MG63 (cell line): ENCODE data around the gene TCF7. TPM values are rescaled to one million over a fixed set of nuclear protein-coding genes. Genes with fewer than 3 reads are reported as not detected.

Experiments used
- DNase-seq: peaks from one replicate; pipeline ENCODE4 v3.0.0-alpha.2; 2020
- H3K27me3 ChIP-seq: fragments of 250-450 bp; sonication (Bioruptor Pico); 2 replicates; pipeline ENCODE4 v1.5.1; 2020; ENCODE audit warnings: mild to moderate bottlenecking, moderate library complexity
- H3K36me3 ChIP-seq: fragments of 250-450 bp; sonication (Bioruptor Pico); 2 replicates; pipeline ENCODE4 v1.5.1; 2020; ENCODE audit warnings: mild to moderate bottlenecking, moderate library complexity
- H3K4me3 ChIP-seq: fragments of 250-450 bp; sonication (Bioruptor Pico); 2 replicates; pipeline ENCODE4 v1.5.1; 2020; ENCODE audit warnings: mild to moderate bottlenecking, moderate library complexity
- H3K9me3 ChIP-seq: fragments of 250-450 bp; sonication (Bioruptor Pico); 2 replicates; pipeline ENCODE4 v1.5.1; 2020; ENCODE audit warnings: mild to moderate bottlenecking, moderate library complexity
- total RNA-seq: library from RNA; depleted of rRNA; stranded (reverse); fragments of >200 nt; shearing (Covaris generic); gene quantifications from 2 replicates; pipeline ENCODE4 v1.2.3, GENCODE V29; 2014; ENCODE audit warnings: low replicate concordance; rRNA removed

The TCF7 gene
- total RNA-seq, 1 experiment from 2014 or later, result 12.0 TPM

- peak; percentile 43 for DNase-seq
- H3K27me3 ChIP-seq, result no peaks in the 10 kb centered on the region
- no peaks in the 10 kb centered on the region for H3K9me3 ChIP-seq
- peaks cover 35% of the 10 kb centered on the region for H3K36me3 ChIP-seq
- peak overlapping the region; percentile 88 for H3K4me3 ChIP-seq
These were observed 61.5 kb downstream of the TCF7 start for GRCh38 chr5:134175921-134176510.

GRCh38 chr5:134176511-134177368, 62.3 kb downstream of the TCF7 start, which contains the start of gene SKP1:
TSS of gene SKP1 (minus strand) at chr5:134176950. CDS start at chr5:134174022, 2,928 bp downstream.
- Histone ChIP-seq H3K4me3 (peak within 1 kb of the TSS; percentile 88), H3K36me3 (peaks cover 28% of the 10 kb centered on the region)
- DNase-seq, result peak; percentile 87

GRCh38 chr5:134177369-134178095, 63.1 kb downstream of the TCF7 start:
- Histone ChIP-seq H3K36me3 (peaks cover 20% of the 10 kb centered on the region), H3K9me3 (no peaks in the 10 kb centered on the region), H3K27me3 (no peaks in the 10 kb centered on the region), H3K4me3 (peak overlapping the region; percentile 88)
- DNase-seq, result peak; percentile 21

More at GRCh38 chr5:134176511-134177368, 62.3 kb downstream of the TCF7 start, which contains the start of gene SKP1:
- Histone ChIP-seq H3K27me3 (no peaks in the 10 kb centered on the region), H3K9me3 (no peaks in the 10 kb centered on the region)

- no peaks in the 10 kb centered on the region for H3K9me3 ChIP-seq
- DNase-seq, result no peak
- peaks cover 16% of the 10 kb centered on the region for H3K36me3 ChIP-seq
- no peak overlapping the region; the same call in 1 of the 2 replicates for H3K4me3 ChIP-seq
- H3K27me3 ChIP-seq, result no peaks in the 10 kb centered on the region
These were observed 63.6 kb downstream of the TCF7 start for GRCh38 chr5:134178096-134178419.

GRCh38 chr5:134183481-134183880, 69.0 kb downstream of the TCF7 start:
- H3K9me3 ChIP-seq, result no peaks in the 10 kb centered on the region
- H3K27me3 ChIP-seq, result no peaks in the 10 kb centered on the region
- no peak overlapping the region for H3K4me3 ChIP-seq
- H3K36me3 ChIP-seq, result peaks cover 9% of the 10 kb centered on the region; the same call in 1 of the 2 replicates
- no peak for DNase-seq

GRCh38 chr5:134184155-134185135, 70.0 kb downstream of the TCF7 start:
- Histone ChIP-seq H3K4me3 (no peak overlapping the region), H3K36me3 (peaks cover 9% of the 10 kb centered on the region; the same call in 1 of the 2 replicates), H3K9me3 (no peaks in the 10 kb centered on the region), H3K27me3 (no peaks in the 10 kb centered on the region)
- DNase-seq, result peak; percentile 71

GRCh38 chr5:134188092-134188491, 73.6 kb downstream of the TCF7 start:
- peaks cover 14% of the 10 kb centered on the region for H3K36me3 ChIP-seq
- DNase-seq, result no peak

GRCh38 chr5:134189031-134189430, 74.5 kb downstream of the TCF7 start:
- Histone ChIP-seq H3K9me3 (no peaks in the 10 kb centered on the region), H3K4me3 (no peak overlapping the region), H3K36me3 (peaks cover 22% of the 10 kb centered on the region), H3K27me3 (no peaks in the 10 kb centered on the region)
- no peak for DNase-seq

More at GRCh38 chr5:134188092-134188491, 73.6 kb downstream of the TCF7 start:
- H3K4me3 ChIP-seq, result no peak overlapping the region
- no peaks in the 10 kb centered on the region for H3K27me3 ChIP-seq
- H3K9me3 ChIP-seq, result no peaks in the 10 kb centered on the region

- peaks cover 79% of the 10 kb centered on the region for H3K36me3 ChIP-seq
- H3K9me3 ChIP-seq, result no peaks in the 10 kb centered on the region
- no peaks in the 10 kb centered on the region for H3K27me3 ChIP-seq
- no peak for DNase-seq
- no peak overlapping the region for H3K4me3 ChIP-seq
These were observed 81.2 kb downstream of the TCF7 start for GRCh38 chr5:134195666-134196065.

Other genes starting within 250 kb of the TCF7 start
- 96.2 and 153 TPM in 2 replicates for gene C5orf15, start 146.1 kb upstream of the TCF7 start, total RNA-seq
- 680 and 772 TPM in 2 replicates for gene VDAC1, start 109.7 kb upstream of the TCF7 start, total RNA-seq
- gene SKP1, start 62.3 kb downstream of the TCF7 start, total RNA-seq, result 939 and 1,191 TPM in 2 replicates
- 435 and 554 TPM in 2 replicates for gene PPP2CA, start 111.4 kb downstream of the TCF7 start, total RNA-seq